DND-41 (cell line): ENCODE data around the gene INSM2.

Source experiments
- ATAC-seq: fragments of 200-7000 bp; cut with Tn5 transposase; 3 replicates; pipeline ENCODE4 v1.9.1; 2021; ENCODE audit warnings: low read depth; ENCODE audit not compliant: insufficient read depth
- DNase-seq: peaks from one replicate; pipeline ENCODE4 v3.0.0-alpha.2; 2020
- H2AFZ ChIP-seq: 2 replicates; pipeline ENCODE4 v1.6.0; 2012; ENCODE audit warnings: low read depth, low read length
- H3K27ac ChIP-seq: 2 replicates; pipeline ENCODE4 v1.5.1; 2012; ENCODE audit warnings: low read length, inconsistent platforms
- H3K27me3 ChIP-seq: fragments of 200-600 bp; sonication (generic); 2 replicates; pipeline ENCODE4 v1.6.0; 2012; ENCODE audit warnings: low read length, mild to moderate bottlenecking, inconsistent platforms; ENCODE audit not compliant: insufficient read depth, poor library complexity
- H3K36me3 ChIP-seq: 2 replicates; pipeline ENCODE4 v1.5.1; 2012; ENCODE audit warnings: low read length, inconsistent platforms; ENCODE audit not compliant: insufficient read depth
- H3K4me1 ChIP-seq: 2 replicates; pipeline ENCODE4 v1.5.1; 2012; ENCODE audit warnings: mild to moderate bottlenecking, low read length; ENCODE audit not compliant: insufficient read depth
- H3K4me2 ChIP-seq: 2 replicates; pipeline ENCODE4 v1.6.0; 2012; ENCODE audit warnings: mild to moderate bottlenecking, moderate library complexity, low read length, inconsistent platforms; ENCODE audit not compliant: insufficient read depth
- H3K4me3 ChIP-seq, 2 experiments: fragments of 200-600 bp in 1 of 2; shearing (Covaris generic) in 1 of 2; 2 replicates each; pipeline ENCODE4 v1.5.1; 2012 to 2016; ENCODE audit warnings: inconsistent platforms in 2 of 2, low read length in 2 of 2, mild to moderate bottlenecking in 2 of 2, low read depth in 1 of 2, moderate library complexity in 1 of 2
- H3K79me2 ChIP-seq: 2 replicates; pipeline ENCODE4 v1.6.0; 2012; ENCODE audit warnings: low read length, inconsistent platforms; ENCODE audit not compliant: insufficient read depth
- H3K9ac ChIP-seq: 2 replicates; pipeline ENCODE4 v1.6.0; 2012; ENCODE audit warnings: low read depth, mild to moderate bottlenecking, inconsistent platforms, low read length, moderate library complexity
- H3K9me3 ChIP-seq: 2 replicates; pipeline ENCODE4 v1.5.1; 2012; ENCODE audit warnings: low read length, moderate library complexity, mild to moderate bottlenecking, inconsistent platforms; ENCODE audit not compliant: insufficient read depth, severe bottlenecking
- H4K20me1 ChIP-seq: 2 replicates; pipeline ENCODE4 v1.6.0; 2012; ENCODE audit warnings: low read length; ENCODE audit not compliant: insufficient read depth
- EZH2 ChIP-seq: IDR thresholded peaks from 3 replicates; pipeline ENCODE4 v1.6.1; 2012; ENCODE audit warnings: borderline replicate concordance, low read depth, mild to moderate bottlenecking, moderate library complexity, low read length, inconsistent platforms; ENCODE audit not compliant: severe bottlenecking
- TF ChIP-seq, protein P1 (sequence below): IDR thresholded peaks from 2 replicates; pipeline ENCODE4 v1.5.1; 2012; ENCODE audit warnings: borderline replicate concordance, low read length, moderate library complexity, mild to moderate bottlenecking; ENCODE audit not compliant: poor library complexity, severe bottlenecking; ENCODE audit errors: extremely low read depth

The INSM2 gene

DNA sequence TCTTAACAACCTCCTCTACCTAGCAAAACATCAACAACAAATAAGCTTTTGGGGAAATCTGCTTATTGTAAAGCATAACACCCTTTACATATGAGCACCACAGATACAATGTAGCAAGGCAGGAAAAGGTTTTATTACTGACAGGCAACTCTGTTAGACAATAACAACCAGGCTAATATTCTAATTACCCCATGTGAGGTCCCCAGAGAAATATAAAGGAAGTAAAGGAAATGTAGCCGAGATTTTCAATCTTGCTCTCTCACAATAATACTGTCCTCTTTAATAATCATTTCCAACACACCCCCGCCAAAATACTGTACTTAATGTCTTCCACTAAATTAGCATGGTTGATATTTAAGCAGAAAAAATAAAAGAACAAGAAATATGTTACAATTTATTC is 14.0 kb upstream of the INSM2 start:
- no peak overlapping the region for H3K9ac ChIP-seq
- no peak overlapping the region for H3K27ac ChIP-seq
- TF ChIP-seq, protein P1, sequence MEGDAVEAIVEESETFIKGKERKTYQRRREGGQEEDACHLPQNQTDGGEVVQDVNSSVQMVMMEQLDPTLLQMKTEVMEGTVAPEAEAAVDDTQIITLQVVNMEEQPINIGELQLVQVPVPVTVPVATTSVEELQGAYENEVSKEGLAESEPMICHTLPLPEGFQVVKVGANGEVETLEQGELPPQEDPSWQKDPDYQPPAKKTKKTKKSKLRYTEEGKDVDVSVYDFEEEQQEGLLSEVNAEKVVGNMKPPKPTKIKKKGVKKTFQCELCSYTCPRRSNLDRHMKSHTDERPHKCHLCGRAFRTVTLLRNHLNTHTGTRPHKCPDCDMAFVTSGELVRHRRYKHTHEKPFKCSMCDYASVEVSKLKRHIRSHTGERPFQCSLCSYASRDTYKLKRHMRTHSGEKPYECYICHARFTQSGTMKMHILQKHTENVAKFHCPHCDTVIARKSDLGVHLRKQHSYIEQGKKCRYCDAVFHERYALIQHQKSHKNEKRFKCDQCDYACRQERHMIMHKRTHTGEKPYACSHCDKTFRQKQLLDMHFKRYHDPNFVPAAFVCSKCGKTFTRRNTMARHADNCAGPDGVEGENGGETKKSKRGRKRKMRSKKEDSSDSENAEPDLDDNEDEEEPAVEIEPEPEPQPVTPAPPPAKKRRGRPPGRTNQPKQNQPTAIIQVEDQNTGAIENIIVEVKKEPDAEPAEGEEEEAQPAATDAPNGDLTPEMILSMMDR = no peak
- no peak for TF ChIP-seq EZH2
- no peaks in the 10 kb centered on the region for H3K36me3 ChIP-seq
- ATAC-seq (no peak), DNase-seq (no peak)
- no peaks in the 10 kb centered on the region for H3K9me3 ChIP-seq
- no peaks in the 10 kb centered on the region for H4K20me1 ChIP-seq
- no peak overlapping the region for H3K4me2 ChIP-seq
- no peaks in the 10 kb centered on the region for H3K4me1 ChIP-seq
- no peak overlapping the region for H2AFZ ChIP-seq
- no peak overlapping the region for H3K4me3 ChIP-seq
- no peaks in the 10 kb centered on the region for H3K27me3 ChIP-seq
- no peaks in the 10 kb centered on the region for H3K79me2 ChIP-seq

DNA sequence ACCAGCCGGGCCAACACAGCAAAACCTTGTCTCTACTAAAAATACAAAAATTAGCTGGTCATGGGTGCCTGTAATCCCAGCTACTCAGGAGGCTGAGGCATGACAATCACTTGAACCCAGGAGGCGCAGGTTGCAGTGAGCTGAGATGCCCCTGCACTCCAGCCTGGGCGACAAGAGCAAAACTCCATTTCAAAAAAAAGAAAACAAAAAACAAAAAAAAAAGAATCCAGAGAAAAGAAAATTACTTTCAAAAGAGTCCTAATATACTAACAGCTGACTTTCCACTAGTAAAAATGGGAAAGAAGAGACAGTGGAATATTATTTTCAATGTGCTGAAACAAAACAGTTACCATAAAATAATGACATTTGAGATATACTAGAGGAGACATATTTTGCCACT is 8.3 kb upstream of the INSM2 start:
- Histone ChIP-seq H3K9me3 (no peaks in the 10 kb centered on the region), H3K4me2 (no peak overlapping the region), H3K9ac (no peak overlapping the region), H3K27me3 (no peaks in the 10 kb centered on the region), H2AFZ (no peak overlapping the region), H3K27ac (no peak overlapping the region), H3K4me3 (no peak overlapping the region), H3K79me2 (no peaks in the 10 kb centered on the region), H3K4me1 (no peaks in the 10 kb centered on the region), H3K36me3 (no peaks in the 10 kb centered on the region), H4K20me1 (no peaks in the 10 kb centered on the region)
- DNase-seq (no peak), ATAC-seq (no peak)
- no peak for TF ChIP-seq EZH2
- TF ChIP-seq, protein P1 = no peak

DNA sequence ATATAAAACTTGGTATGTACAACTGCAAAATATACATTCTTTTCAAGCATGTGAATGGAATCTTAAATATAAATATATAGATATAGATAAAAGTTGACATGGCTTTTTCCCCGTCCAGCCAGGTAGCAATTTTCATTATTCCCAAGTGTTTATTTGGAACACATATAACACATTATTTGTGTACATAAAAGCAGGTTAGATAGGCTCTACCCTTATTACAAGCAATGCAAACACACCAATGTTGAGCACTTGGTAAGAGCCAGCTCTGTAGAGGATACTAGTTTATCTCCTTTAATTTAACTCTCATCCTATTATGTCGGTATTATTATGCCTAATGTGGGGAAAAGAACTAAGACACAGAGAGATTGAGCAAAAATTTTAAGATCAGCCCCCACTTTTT is 7.0 kb upstream of the INSM2 start:
- DNase-seq (no peak), ATAC-seq (no peak)
- H3K36me3 ChIP-seq = no peaks in the 10 kb centered on the region
- H3K4me3 ChIP-seq = no peak overlapping the region
- no peak overlapping the region for H3K9ac ChIP-seq
- no peak overlapping the region for H2AFZ ChIP-seq
- no peaks in the 10 kb centered on the region for H3K4me1 ChIP-seq
- no peaks in the 10 kb centered on the region for H3K9me3 ChIP-seq
- no peaks in the 10 kb centered on the region for H3K79me2 ChIP-seq
- no peaks in the 10 kb centered on the region for H4K20me1 ChIP-seq
- no peak for TF ChIP-seq EZH2
- TF ChIP-seq, protein P1 = no peak
- no peaks in the 10 kb centered on the region for H3K27me3 ChIP-seq
- H3K27ac ChIP-seq = no peak overlapping the region
- H3K4me2 ChIP-seq = no peak overlapping the region

DNA sequence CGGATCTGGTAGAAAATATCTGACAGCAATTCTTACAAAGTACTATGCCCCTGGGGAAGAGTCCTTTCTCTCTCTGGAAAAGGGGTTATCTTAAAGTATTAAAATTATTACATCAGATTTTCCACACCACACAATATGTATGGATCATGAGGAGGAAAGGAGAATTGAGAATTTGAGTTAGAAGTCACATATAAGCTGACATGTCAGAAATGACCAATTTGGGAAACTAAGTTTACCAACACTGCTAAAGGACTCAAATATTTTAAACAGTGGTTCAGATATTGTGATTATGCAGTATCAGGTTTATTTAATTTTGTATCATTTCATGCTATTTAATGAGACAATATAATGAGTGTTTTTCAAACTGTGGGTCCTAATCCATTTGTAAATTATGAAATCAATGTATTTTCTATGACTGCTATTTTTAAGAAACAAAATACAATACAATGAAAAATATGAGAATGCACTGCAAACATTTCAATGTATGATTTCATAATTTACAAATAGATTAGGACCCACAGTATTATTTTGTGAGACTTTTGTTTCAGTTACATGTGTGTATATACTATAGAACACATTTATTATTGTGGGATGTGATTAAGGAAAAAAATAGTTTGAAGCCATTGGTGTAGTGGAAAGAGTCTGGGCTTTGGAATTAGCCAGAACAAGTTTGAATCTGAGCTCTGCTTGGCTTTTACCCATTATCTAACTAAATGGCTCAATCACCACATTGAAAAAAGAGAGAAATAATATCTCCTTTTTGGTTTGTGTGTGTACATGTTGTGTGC is 1.8 kb upstream of the INSM2 start:
- Histone ChIP-seq H3K79me2 (no peaks in the 10 kb centered on the region), H3K9me3 (no peaks in the 10 kb centered on the region), H3K36me3 (no peaks in the 10 kb centered on the region), H3K4me3 (no peak overlapping the region), H3K9ac (no peak overlapping the region), H3K4me1 (no peaks in the 10 kb centered on the region), H2AFZ (no peak overlapping the region), H4K20me1 (no peaks in the 10 kb centered on the region), H3K27ac (no peak overlapping the region), H3K4me2 (no peak overlapping the region), H3K27me3 (no peaks in the 10 kb centered on the region)
- ATAC-seq = no peak
- DNase-seq = no peak
- no peak for TF ChIP-seq EZH2
- TF ChIP-seq, protein P1 = no peak
